Stimulated activated naive B cell treated with anti-CD40 and anti-IgM and Interleukin-4, amounts not matched to agents 10 μg/mL and 1 μg/mL and 100 μg/mL, for 72 hours (primary cell): ENCODE measurements around the gene WWOX.

ENCODE experiments used
- ATAC-seq, 2 donors: fragments of 150-1000 bp; cut with Tn5 transposase; replicated peaks; 2 replicates each; pipeline ENCODE4 v1.10.0; 2021; ENCODE audit warnings: moderate library complexity in 1 of 2
- DNase-seq: peaks from one replicate; pipeline ENCODE4 v3.0.0; 2021
- H3K27ac Mint-ChIP-seq: one replicate; pipeline ENCODE4 v1.8.0; 2022; ENCODE audit warnings: mild to moderate bottlenecking, mixed read lengths
- H3K27me3 Mint-ChIP-seq, 2 donors: one replicate each; pipeline ENCODE4 v1.8.0; 2022; ENCODE audit warnings: mixed read lengths in 2 of 2
- H3K36me3 Mint-ChIP-seq, 2 donors: one replicate each; pipeline ENCODE4 v1.8.0; 2022; ENCODE audit warnings: mixed read lengths in 2 of 2, mild to moderate bottlenecking in 1 of 2
- H3K4me1 Mint-ChIP-seq, 2 donors: one replicate each; pipeline ENCODE4 v1.8.0; 2022; ENCODE audit warnings: mixed read lengths in 2 of 2, mild to moderate bottlenecking in 1 of 2
- H3K4me3 Mint-ChIP-seq, 2 donors: one replicate each; pipeline ENCODE4 v1.8.0; 2022; ENCODE audit warnings: mild to moderate bottlenecking in 2 of 2, mixed read lengths in 2 of 2, moderate library complexity in 1 of 2
- H3K9me3 Mint-ChIP-seq, 2 donors: one replicate each; pipeline ENCODE4 v1.8.0; 2022; ENCODE audit warnings: mixed read lengths in 2 of 2, mild to moderate bottlenecking in 1 of 2

Gene WWOX

GRCh38 chr16:78462288-78463208 is 363.1 kb downstream of the WWOX start:
- peaks cover 2 to 10% of the 10 kb centered on the region in 2 donors for H3K36me3 Mint-ChIP-seq
- H3K27ac Mint-ChIP-seq = no peak overlapping the region
- no peaks in the 10 kb centered on the region for H3K27me3 Mint-ChIP-seq
- H3K4me3 Mint-ChIP-seq = no peak overlapping the region
- DNase-seq (no peak), ATAC-seq (no peak)
- peaks cover 6 to 7% of the 10 kb centered on the region in 2 donors for H3K4me1 Mint-ChIP-seq
- H3K9me3 Mint-ChIP-seq = peaks cover 4 to 7% of the 10 kb centered on the region in 2 donors

- Mint-ChIP-seq H3K27me3 (no peaks in the 10 kb centered on the region), H3K36me3 (peaks cover 2 to 10% of the 10 kb centered on the region in 2 donors), H3K4me1 (peaks cover 6 to 7% of the 10 kb centered on the region in 2 donors), H3K27ac (no peak overlapping the region), H3K9me3 (peaks cover 4 to 7% of the 10 kb centered on the region in 2 donors), H3K4me3 (no peak overlapping the region)
- no peak for DNase-seq
- ATAC-seq = no peak
Observed at GRCh38 chr16:78463591-78463990, 364.1 kb downstream of the WWOX start.

- no peaks in the 10 kb centered on the region for H3K27me3 Mint-ChIP-seq
- H3K4me3 Mint-ChIP-seq = no peak overlapping the region
- peaks cover 5 to 10% of the 10 kb centered on the region in 2 donors for H3K36me3 Mint-ChIP-seq
- H3K4me1 Mint-ChIP-seq = peaks cover 6 to 7% of the 10 kb centered on the region in 2 donors
- ATAC-seq (no peak), DNase-seq (no peak)
- peak overlapping the region; percentile 27 for H3K27ac Mint-ChIP-seq
- peaks cover 4 to 7% of the 10 kb centered on the region in 2 donors for H3K9me3 Mint-ChIP-seq
Observed at GRCh38 chr16:78464833-78465232, 365.4 kb downstream of the WWOX start.

DNA sequence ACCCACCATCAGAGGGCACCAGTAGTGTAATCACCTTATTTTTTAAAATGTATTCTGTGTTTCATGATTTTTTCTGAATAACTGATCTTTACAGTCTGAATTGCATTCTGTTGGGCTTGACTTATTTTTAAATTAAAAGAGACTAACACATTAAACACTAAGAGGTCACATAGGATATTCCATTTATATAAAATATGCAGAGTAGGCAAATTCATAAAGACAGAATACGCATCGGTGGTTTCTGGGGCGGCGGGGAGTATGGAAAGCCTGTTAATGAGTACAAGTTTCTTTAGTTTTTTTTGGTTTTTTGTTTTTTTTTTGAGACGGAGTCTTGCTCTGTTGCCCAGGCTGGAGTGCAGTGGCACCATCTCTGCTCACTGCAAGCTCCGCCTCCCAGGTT is 366.3 kb downstream of the WWOX start:
- peaks cover 5 to 10% of the 10 kb centered on the region in 2 donors for H3K36me3 Mint-ChIP-seq
- H3K4me3 Mint-ChIP-seq = no peak overlapping the region
- H3K27ac Mint-ChIP-seq = no peak overlapping the region
- no peaks in the 10 kb centered on the region for H3K27me3 Mint-ChIP-seq
- ATAC-seq (no peak), DNase-seq (no peak)
- H3K9me3 Mint-ChIP-seq = peaks cover 4 to 7% of the 10 kb centered on the region in 2 donors
- peaks cover 3 to 7% of the 10 kb centered on the region in 2 donors for H3K4me1 Mint-ChIP-seq

DNA sequence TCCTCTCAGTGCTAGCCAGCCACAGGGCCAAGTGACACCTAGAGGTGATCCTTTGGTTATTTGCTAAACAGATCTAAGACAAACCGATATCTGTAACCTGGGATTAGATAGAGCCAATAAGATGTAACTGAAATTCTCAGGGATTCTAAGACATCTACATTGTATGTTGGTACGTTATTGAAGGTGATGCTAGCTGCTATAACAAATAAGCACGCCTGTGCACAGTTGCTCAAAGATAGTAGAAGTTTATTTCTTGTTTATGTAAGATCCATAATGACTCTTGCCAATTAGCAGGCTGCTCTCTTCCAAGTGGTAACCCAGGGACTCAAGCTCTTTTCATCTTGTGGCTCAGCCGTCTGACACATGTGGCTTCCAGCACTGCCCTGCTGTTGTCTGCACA is 370.3 kb downstream of the WWOX start:
- peaks cover 1 to 3% of the 10 kb centered on the region in 2 donors for H3K9me3 Mint-ChIP-seq
- H3K36me3 Mint-ChIP-seq = peaks cover 1 to 3% of the 10 kb centered on the region in 2 donors
- no peak for ATAC-seq
- H3K27ac Mint-ChIP-seq = no peak overlapping the region
- no peak for DNase-seq
- H3K4me3 Mint-ChIP-seq = no peak overlapping the region
- peaks cover 2 to 5% of the 10 kb centered on the region in 2 donors for H3K4me1 Mint-ChIP-seq
- no peaks in the 10 kb centered on the region for H3K27me3 Mint-ChIP-seq

- no peak for DNase-seq
- peaks cover 2 to 7% of the 10 kb centered on the region in 2 donors for H3K4me1 Mint-ChIP-seq
- H3K4me3 Mint-ChIP-seq = no peak overlapping the region
- H3K36me3 Mint-ChIP-seq = peaks cover 0 to 3% of the 10 kb centered on the region in 2 donors
- no peaks in the 10 kb centered on the region for H3K9me3 Mint-ChIP-seq
- H3K27ac Mint-ChIP-seq = no peak overlapping the region
- no peaks in the 10 kb centered on the region for H3K27me3 Mint-ChIP-seq
- ATAC-seq = no peak
Observed at GRCh38 chr16:78473031-78473699, 373.7 kb downstream of the WWOX start.

GRCh38 chr16:78474762-78475161 is 375.3 kb downstream of the WWOX start:
- no peaks in the 10 kb centered on the region for H3K9me3 Mint-ChIP-seq
- H3K27me3 Mint-ChIP-seq = no peaks in the 10 kb centered on the region
- no peak overlapping the region for H3K27ac Mint-ChIP-seq
- no peaks in the 10 kb centered on the region for H3K36me3 Mint-ChIP-seq
- H3K4me1 Mint-ChIP-seq = peaks cover 2 to 11% of the 10 kb centered on the region in 2 donors
- peak; percentile 25 to 60 for ATAC-seq
- no peak for DNase-seq
- H3K4me3 Mint-ChIP-seq = no peak overlapping the region

DNA sequence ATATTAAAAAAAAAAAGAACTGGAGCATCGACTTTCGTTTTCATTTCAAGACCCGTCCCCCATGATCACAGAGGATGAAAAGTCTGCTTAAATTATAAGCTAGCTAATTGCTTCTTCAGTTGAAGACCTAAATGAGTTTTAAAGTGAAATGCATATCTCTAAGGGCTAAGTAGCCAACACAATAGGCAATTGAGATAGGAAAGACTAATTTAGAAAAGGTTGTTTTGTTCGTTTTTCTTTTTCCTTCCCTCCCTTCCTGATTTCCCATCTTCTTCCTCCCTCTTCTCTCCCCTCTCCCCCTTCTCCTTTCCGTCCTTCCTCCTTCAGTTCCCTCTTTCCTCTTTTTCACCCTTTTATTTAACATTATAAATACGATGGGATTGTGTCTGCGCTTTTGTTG is 377.2 kb downstream of the WWOX start:
- Mint-ChIP-seq H3K4me3 (no peak overlapping the region), H3K4me1 (peaks cover 2 to 11% of the 10 kb centered on the region in 2 donors), H3K27ac (no peak overlapping the region), H3K27me3 (no peaks in the 10 kb centered on the region), H3K9me3 (no peaks in the 10 kb centered on the region), H3K36me3 (no peaks in the 10 kb centered on the region)
- no peak for ATAC-seq
- DNase-seq = no peak

- Mint-ChIP-seq H3K27me3 (no peaks in the 10 kb centered on the region), H3K4me1 (peaks cover 2 to 11% of the 10 kb centered on the region in 2 donors), H3K27ac (no peak overlapping the region), H3K36me3 (no peaks in the 10 kb centered on the region), H3K9me3 (no peaks in the 10 kb centered on the region), H3K4me3 (no peak overlapping the region)
- DNase-seq (no peak), ATAC-seq (no peak)
Observed at GRCh38 chr16:78478267-78478861, 378.9 kb downstream of the WWOX start.

DNA sequence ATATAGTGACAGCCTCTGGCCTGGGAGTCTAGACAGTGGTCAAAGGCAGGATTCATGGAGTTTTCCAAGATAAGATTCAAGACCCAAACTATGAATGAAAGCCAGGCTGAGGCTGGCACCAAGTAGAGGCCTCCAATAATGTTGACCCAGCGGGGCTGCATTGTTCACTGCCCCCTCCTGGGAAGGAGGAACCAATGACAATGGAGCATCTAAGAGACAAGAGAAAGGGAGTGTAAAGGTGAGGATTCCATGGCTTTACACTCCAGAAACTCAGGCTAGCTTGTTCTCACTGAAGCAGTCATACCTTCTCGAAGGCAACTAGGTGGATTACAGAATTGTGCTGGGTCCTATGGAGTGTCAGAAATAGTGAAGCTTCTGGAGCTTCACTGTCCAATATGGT is 380.3 kb downstream of the WWOX start:
- H3K27me3 Mint-ChIP-seq = no peaks in the 10 kb centered on the region

DNA sequence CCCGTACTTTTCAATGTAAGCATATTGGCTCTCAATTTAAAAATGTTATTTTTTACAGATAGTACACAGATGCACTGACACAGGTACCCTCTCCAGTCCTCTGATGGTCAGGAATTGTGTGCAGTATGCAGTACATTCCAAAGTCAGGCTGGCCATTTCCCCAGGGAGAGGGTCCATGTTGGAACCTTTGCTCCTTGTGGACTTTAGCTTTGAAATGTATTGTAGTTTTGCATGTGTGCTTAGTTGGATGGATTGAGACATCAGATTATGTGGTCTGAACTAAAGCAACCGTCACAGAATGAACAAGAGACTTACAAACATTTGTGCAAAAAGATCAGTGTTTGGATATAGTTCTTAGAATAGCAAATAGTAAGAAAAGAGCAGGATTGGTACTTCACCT is 381.1 kb downstream of the WWOX start:
- H3K27me3 Mint-ChIP-seq = no peaks in the 10 kb centered on the region
- peaks cover 0 to 5% of the 10 kb centered on the region in 2 donors for H3K4me1 Mint-ChIP-seq
- H3K4me3 Mint-ChIP-seq = no peak overlapping the region
- no peak overlapping the region for H3K27ac Mint-ChIP-seq
- DNase-seq (no peak), ATAC-seq (no peak)
- no peaks in the 10 kb centered on the region for H3K36me3 Mint-ChIP-seq
- no peaks in the 10 kb centered on the region for H3K9me3 Mint-ChIP-seq

More for the DNA sequence above, 380.3 kb downstream of the WWOX start:
- H3K36me3 Mint-ChIP-seq = no peaks in the 10 kb centered on the region
- no peak for DNase-seq
- H3K9me3 Mint-ChIP-seq = no peaks in the 10 kb centered on the region
- no peak overlapping the region for H3K27ac Mint-ChIP-seq
- no peak overlapping the region for H3K4me3 Mint-ChIP-seq
- no peak for ATAC-seq
- H3K4me1 Mint-ChIP-seq = peaks cover 0 to 6% of the 10 kb centered on the region in 2 donors

- peaks cover 0 to 2% of the 10 kb centered on the region in 2 donors for H3K4me1 Mint-ChIP-seq
- ATAC-seq = no peak
- no peak overlapping the region for H3K4me3 Mint-ChIP-seq
- no peak overlapping the region for H3K27ac Mint-ChIP-seq
- no peaks in the 10 kb centered on the region for H3K9me3 Mint-ChIP-seq
- no peak for DNase-seq
- H3K27me3 Mint-ChIP-seq = no peaks in the 10 kb centered on the region
- H3K36me3 Mint-ChIP-seq = no peaks in the 10 kb centered on the region
Observed at GRCh38 chr16:78483124-78483992, 383.9 kb downstream of the WWOX start.

DNA sequence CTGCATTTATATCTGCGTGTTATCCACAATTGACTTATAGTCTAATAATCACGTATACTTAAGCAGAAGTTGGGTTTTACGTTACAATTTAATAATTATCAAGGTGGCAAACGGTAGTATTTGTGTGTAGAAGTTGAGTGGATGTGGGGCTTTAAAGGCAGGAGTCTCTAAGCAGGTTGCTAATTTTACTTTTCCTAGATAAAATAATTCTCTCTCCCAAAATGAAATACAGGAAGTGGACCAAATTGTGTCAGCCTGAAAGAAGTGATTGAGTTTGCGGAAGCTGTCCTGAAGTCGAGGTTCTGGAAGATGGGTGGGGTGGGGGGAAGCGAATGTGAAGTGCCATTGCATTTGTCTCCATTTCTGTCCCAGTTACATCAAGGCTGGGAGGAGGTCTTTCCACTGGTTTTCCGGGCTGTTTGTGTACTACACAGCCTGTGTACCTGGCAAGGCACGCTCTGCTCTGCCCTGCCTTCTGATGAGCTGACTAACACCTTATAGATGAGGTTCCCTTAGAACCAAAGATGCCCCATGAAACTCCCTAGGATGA is 385.1 kb downstream of the WWOX start:
- Mint-ChIP-seq H3K9me3 (no peaks in the 10 kb centered on the region), H3K4me1 (no peaks in the 10 kb centered on the region), H3K36me3 (no peaks in the 10 kb centered on the region), H3K4me3 (no peak overlapping the region), H3K27me3 (no peaks in the 10 kb centered on the region), H3K27ac (no peak overlapping the region)
- DNase-seq = no peak
- ATAC-seq = no peak
